Thyroid gland (tissue), 4 donors: ENCODE data around the gene ITPR3.

Experiments
- CTCF ChIP-seq, 6 experiments: fragments of 200-600 bp in 3 of 6; fragments of 450-650 bp in 3 of 6; sonication (generic) in 3 of 6; IDR thresholded peaks; one replicate each; pipeline ENCODE4 v1.5.1; 2016 to 2019; ENCODE audit warnings: antibody characterized with exemption in 6 of 6, mild to moderate bottlenecking in 2 of 6, inconsistent platforms in 1 of 6, moderate library complexity in 1 of 6
- POLR2A ChIP-seq, 2 donors: fragments of 450-650 bp; IDR thresholded peaks; one replicate each; pipeline ENCODE4 v1.6.1; 2017; ENCODE audit warnings: antibody characterized with exemption in 2 of 2, mild to moderate bottlenecking in 2 of 2, moderate library complexity in 1 of 2

DNA sequence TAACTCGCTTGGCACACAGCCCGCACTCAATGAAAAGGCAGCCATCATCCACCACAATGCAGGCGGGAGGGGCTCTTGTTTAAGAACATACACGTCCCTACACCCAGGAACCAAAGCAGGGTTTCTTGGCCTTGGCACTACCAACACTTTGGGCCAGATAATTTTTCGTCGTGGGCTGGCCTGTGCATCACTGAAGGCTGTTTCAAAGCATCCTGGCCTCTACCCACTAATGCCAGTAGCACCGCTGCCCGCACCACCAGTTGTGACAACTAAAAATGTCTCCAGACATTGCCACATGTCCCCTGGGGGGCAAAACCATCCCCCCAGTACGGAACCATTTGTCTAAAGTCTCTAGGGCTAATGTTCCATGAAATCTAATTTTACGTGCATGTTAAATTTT is 77.4 kb downstream of the ITPR3 start:
- TF ChIP-seq CTCF (IDR thresholded peaks at IDR 0.05) (no peak), POLR2A (IDR thresholded peaks at IDR 0.05) (no peak)
